Erythroblast (primary cell): ENCODE measurements around the gene ATG7.

ENCODE experiments used
- GATA1 ChIP-seq: IDR thresholded peaks from 2 replicates; pipeline ENCODE4 v1.6.1; 2011; ENCODE audit warnings: low read depth, mild to moderate bottlenecking, control low read depth, low read length, moderate library complexity
- POLR2A ChIP-seq: IDR thresholded peaks from 2 replicates; pipeline ENCODE4 v1.6.1; 2011; ENCODE audit warnings: mild to moderate bottlenecking, low read length

DNA sequence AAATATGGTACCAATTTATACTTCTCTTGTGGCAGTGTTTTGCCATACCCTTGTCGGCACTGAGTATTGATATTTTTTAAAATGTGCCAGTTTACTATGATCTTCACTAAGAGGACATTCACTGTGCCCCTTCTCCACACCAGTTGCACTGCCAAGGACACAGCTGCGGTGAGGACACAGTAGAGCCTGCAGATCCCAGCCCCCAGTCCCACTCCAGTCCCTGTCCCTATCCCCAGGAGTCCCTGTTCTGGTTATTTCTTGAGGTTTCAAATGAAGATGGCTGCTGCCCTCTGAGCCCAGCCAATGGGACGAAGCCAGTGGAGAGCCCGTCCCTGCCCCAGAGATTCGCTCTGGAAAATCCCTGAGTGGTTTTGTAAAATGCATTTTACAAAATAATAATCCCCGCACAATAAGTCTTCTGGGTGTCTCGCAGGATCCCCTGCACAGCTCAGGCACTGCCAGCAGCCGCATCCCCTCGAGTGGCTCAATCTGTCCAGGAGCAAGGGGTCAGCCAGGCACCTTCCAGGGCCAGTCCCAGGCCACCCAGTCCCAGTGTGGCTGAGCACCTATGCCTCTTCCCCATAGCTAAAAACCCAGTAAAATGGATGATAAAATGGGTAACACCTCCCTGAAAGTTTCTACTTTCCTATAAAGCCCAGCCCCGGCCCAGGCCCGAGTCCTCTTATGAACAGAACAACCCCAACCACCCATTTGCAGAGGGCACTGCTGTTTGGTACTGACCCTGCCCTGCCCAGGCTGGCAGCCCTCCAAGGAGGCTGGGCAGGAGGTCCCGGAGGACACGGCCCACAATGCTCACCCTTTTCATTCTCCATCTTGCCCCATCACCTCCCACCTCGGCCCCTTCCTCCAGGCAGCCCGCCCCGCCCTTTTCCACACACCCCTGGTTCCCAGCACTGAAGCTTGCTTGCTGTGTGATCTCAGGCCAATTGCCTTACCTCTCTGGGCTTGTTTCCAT is 280.4 kb downstream of the ATG7 start:
- TF ChIP-seq POLR2A (no peak), GATA1 (no peak)
